ENCODE measurements around the gene GLRA2. TPM values are rescaled to one million over a fixed set of nuclear protein-coding genes. Genes with fewer than 3 reads are reported as not detected.

The GLRA2 gene
- total and polyA plus RNA-seq, 2 of the 13 experiments (the other 11 are each of a cell fraction or from before 2014, with no cell fraction given): not detected

DNA sequence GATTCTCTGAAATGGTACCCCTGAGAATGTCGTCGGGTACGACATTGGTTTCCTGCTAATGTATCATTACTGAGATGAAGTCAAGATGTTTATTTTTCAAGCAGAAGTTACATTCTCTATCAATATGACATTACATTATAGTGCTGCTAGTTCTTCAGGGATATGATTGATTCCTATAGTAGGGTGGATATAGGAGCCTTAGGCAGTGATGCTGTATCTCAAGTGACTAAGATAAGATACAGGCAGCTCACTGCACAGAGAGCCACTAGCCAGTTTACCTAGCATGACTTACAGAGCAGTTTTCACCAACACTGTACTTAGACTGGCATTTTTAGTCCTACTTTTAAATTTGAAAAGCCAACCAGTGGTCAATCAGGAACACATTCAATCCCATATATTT is 188.6 kb downstream of the GLRA2 start:
- FAIRE-seq (no peak), ATAC-seq (no peak), DNase-seq (ENCODE audit: low spot score) (no peak)
- H3K9me3 ChIP-seq (ENCODE audit: low read length): no peaks in the 10 kb centered on the region
- no peaks in the 10 kb centered on the region for H3K79me2 ChIP-seq (ENCODE audit: insufficient read depth, low read length)
- no peaks in the 10 kb centered on the region for H4K20me1 ChIP-seq (ENCODE audit: insufficient read depth, low read length)
- no peak overlapping the region for H3K4me3 ChIP-seq (replicated peaks in 1 of 3; ENCODE audit: insufficient read depth in 1 of 3, low read depth in 2 of 3, low read length in 3 of 3)
- no peaks in the 10 kb centered on the region for H3K36me3 ChIP-seq (replicated peaks in 1 of 2; ENCODE audit: control insufficient read depth in 1 of 2, insufficient read depth in 2 of 2, low read length in 2 of 2)
- H3K4me2 ChIP-seq (ENCODE audit: low read depth, low read length): no peak overlapping the region
- H2AFZ ChIP-seq (ENCODE audit: low read length): no peak overlapping the region
- no peaks in the 10 kb centered on the region for H3K4me1 ChIP-seq (ENCODE audit: insufficient read depth, low read length)
- TF ChIP-seq RAD21 (CRISPR knock-in tag; IDR thresholded peaks at IDR 0.05) (no peak), FOXC1 (CRISPR knock-in tag; IDR thresholded peaks at IDR 0.05; ENCODE audit: borderline replicate concordance) (no peak), ZBTB21 (CRISPR knock-in tag; IDR thresholded peaks at IDR 0.05) (no peak)
- CTCF ChIA-PET (ENCODE audit: low intra/inter-chr PET ratio, low total read pairs): no interaction called here
- no peak overlapping the region for H3K27ac ChIP-seq (ENCODE audit: extremely low read length, insufficient read depth, low read length)
- intact Hi-C loops (cut with micrococcal nuclease; ENCODE audit: unreplicated experiment) (no loop called here), in situ Hi-C loops (cut with HindIII; ENCODE audit: extremely low pct_ligation_motif_present, low pct_unique_long_range_greater_than_20kb) (no loop called here)
- H3K27me3 ChIP-seq (ENCODE audit: control insufficient read depth in 1 of 2, insufficient read depth in 2 of 2, low read length in 2 of 2): no peaks in the 10 kb centered on the region
- no peak overlapping the region for H3K9ac ChIP-seq (ENCODE audit: insufficient read depth, low read depth, low read length)
- POLR2A ChIA-PET: no interaction called here
- 96% methylated on average over 3 of the region's 3 CpGs for WGBS (ENCODE audit: low lambda C conversion rate)
- no TSS peak for BruUV-seq (replicated peaks)

GRCh38 chrX:14718403-14718802 is 189.1 kb downstream of the GLRA2 start:
- H3K27ac ChIP-seq (ENCODE audit: extremely low read length, insufficient read depth, low read length): no peak overlapping the region
- no TSS peak for BruUV-seq (replicated peaks)
- H3K4me1 ChIP-seq (ENCODE audit: insufficient read depth, low read length): no peaks in the 10 kb centered on the region
- no peak overlapping the region for H3K4me3 ChIP-seq (replicated peaks in 1 of 3; ENCODE audit: insufficient read depth in 1 of 3, low read depth in 2 of 3, low read length in 3 of 3)
- FAIRE-seq (no peak), ATAC-seq (no peak), DNase-seq (ENCODE audit: low spot score) (no peak)
- no peak overlapping the region for H2AFZ ChIP-seq (ENCODE audit: low read length)
- intact Hi-C loops (cut with micrococcal nuclease; ENCODE audit: unreplicated experiment) (no loop called here), in situ Hi-C loops (cut with HindIII; ENCODE audit: extremely low pct_ligation_motif_present, low pct_unique_long_range_greater_than_20kb) (no loop called here)
- no peaks in the 10 kb centered on the region for H3K9me3 ChIP-seq (ENCODE audit: low read length)
- ChIA-PET POLR2A (no interaction called here), CTCF (ENCODE audit: low intra/inter-chr PET ratio, low total read pairs) (no interaction called here)
- H3K79me2 ChIP-seq (ENCODE audit: insufficient read depth, low read length): no peaks in the 10 kb centered on the region
- H3K27me3 ChIP-seq (ENCODE audit: control insufficient read depth in 1 of 2, insufficient read depth in 2 of 2, low read length in 2 of 2): no peaks in the 10 kb centered on the region
- H4K20me1 ChIP-seq (ENCODE audit: insufficient read depth, low read length): no peaks in the 10 kb centered on the region
- no peak overlapping the region for H3K9ac ChIP-seq (ENCODE audit: insufficient read depth, low read depth, low read length)
- H3K36me3 ChIP-seq (replicated peaks in 1 of 2; ENCODE audit: control insufficient read depth in 1 of 2, insufficient read depth in 2 of 2, low read length in 2 of 2): no peaks in the 10 kb centered on the region
- WGBS (ENCODE audit: low lambda C conversion rate): 55% methylated on average over 2 of the region's 2 CpGs
- no peak overlapping the region for H3K4me2 ChIP-seq (ENCODE audit: low read depth, low read length)
- TF ChIP-seq, protein P1, sequence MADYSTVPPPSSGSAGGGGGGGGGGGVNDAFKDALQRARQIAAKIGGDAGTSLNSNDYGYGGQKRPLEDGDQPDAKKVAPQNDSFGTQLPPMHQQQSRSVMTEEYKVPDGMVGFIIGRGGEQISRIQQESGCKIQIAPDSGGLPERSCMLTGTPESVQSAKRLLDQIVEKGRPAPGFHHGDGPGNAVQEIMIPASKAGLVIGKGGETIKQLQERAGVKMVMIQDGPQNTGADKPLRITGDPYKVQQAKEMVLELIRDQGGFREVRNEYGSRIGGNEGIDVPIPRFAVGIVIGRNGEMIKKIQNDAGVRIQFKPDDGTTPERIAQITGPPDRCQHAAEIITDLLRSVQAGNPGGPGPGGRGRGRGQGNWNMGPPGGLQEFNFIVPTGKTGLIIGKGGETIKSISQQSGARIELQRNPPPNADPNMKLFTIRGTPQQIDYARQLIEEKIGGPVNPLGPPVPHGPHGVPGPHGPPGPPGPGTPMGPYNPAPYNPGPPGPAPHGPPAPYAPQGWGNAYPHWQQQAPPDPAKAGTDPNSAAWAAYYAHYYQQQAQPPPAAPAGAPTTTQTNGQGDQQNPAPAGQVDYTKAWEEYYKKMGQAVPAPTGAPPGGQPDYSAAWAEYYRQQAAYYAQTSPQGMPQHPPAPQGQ (CRISPR knock-in tag; IDR thresholded peaks at IDR 0.05; ENCODE audit: borderline replicate concordance): no peak
- no peak for TF ChIP-seq ZNF317 (CRISPR knock-in tag; IDR thresholded peaks at IDR 0.05)
- TF ChIP-seq HMG20B (CRISPR knock-in tag; conservative IDR thresholded peaks at IDR 0.05): no peak
- no peak for TF ChIP-seq ZBTB33 (CRISPR knock-in tag; IDR thresholded peaks at IDR 0.05)
- TF ChIP-seq SATB2 (CRISPR knock-in tag; IDR thresholded peaks at IDR 0.05): no peak
- no peak for TF ChIP-seq NFKB2 (CRISPR knock-in tag; IDR thresholded peaks at IDR 0.05; ENCODE audit: borderline replicate concordance)
- no peak for TF ChIP-seq ZSCAN9 (CRISPR knock-in tag; IDR thresholded peaks at IDR 0.05; ENCODE audit: borderline replicate concordance)
